Lung (tissue), 12 donors: ENCODE measurements around the gene COX5A. TPM values are rescaled to one million over a fixed set of nuclear protein-coding genes. Genes with fewer than 3 reads are reported as not detected.
A peak's percentile ranks its signal among the peaks of the same experiment; 100 is the strongest.

Source experiments
- ATAC-seq: fragments of 200-7000 bp; cut with Tn5 transposase; one replicate; pipeline ENCODE4 v1.9.1; 2020; ENCODE audit warnings: moderate number of reproducible peaks; ENCODE audit not compliant: insufficient read depth, low FRiP score
- DNase-seq, 3 donors: peaks; one replicate each; pipeline ENCODE4 v3.0.0-alpha.2; 2013 to 2017
- H3K27ac ChIP-seq, 2 donors: one replicate each; pipeline ENCODE4 v1.5.1; 2013; ENCODE audit warnings: mild to moderate bottlenecking in 2 of 2, moderate library complexity in 2 of 2, control low read depth in 1 of 2, inconsistent platforms in 1 of 2, low read depth in 1 of 2, low read length in 1 of 2
- H3K27me3 ChIP-seq, 3 donors: one replicate each; pipeline ENCODE4 v1.5.1; 2013; ENCODE audit warnings: low read length in 2 of 3; ENCODE audit not compliant: control insufficient read depth in 3 of 3, insufficient read depth in 3 of 3
- H3K36me3 ChIP-seq, 4 donors: one replicate each; pipeline ENCODE4 v1.5.1; 2013; ENCODE audit warnings: low read length in 4 of 4, mild to moderate bottlenecking in 1 of 4, moderate library complexity in 1 of 4; ENCODE audit not compliant: control insufficient read depth in 4 of 4, insufficient read depth in 4 of 4
- H3K4me1 ChIP-seq, 5 donors: one replicate each; pipeline ENCODE4 v1.5.1; 2013; ENCODE audit warnings: low read length in 5 of 5, mild to moderate bottlenecking in 2 of 5, moderate library complexity in 1 of 5; ENCODE audit not compliant: control insufficient read depth in 5 of 5, insufficient read depth in 5 of 5
- H3K4me3 ChIP-seq: one replicate; pipeline ENCODE4 v1.5.1; 2013; ENCODE audit warnings: mild to moderate bottlenecking, control low read depth, moderate library complexity
- H3K9ac ChIP-seq, 2 donors: one replicate each; pipeline ENCODE4 v1.5.1; 2013; ENCODE audit warnings: low read length in 2 of 2, control low read depth in 1 of 2; ENCODE audit not compliant: insufficient read depth in 1 of 2
- H3K9me3 ChIP-seq, 4 donors: one replicate each; pipeline ENCODE4 v1.5.1; 2013; ENCODE audit warnings: low read length in 3 of 4, mild to moderate bottlenecking in 1 of 4, moderate library complexity in 1 of 4; ENCODE audit not compliant: control insufficient read depth in 4 of 4, insufficient read depth in 3 of 4
- whole genome bisulfite sequencing, 2 donors: extraction: QIAGEN DNeasy Blood & Tissue Kit; methylation state at CpG; one replicate each; pipeline ENCODE4 v1.1.7; 2013; 5-methylcytosine and 5-hydroxymethylcytosine counted together
- polyA plus RNA-seq, 2 donors: library from polyadenylated mRNA; stranded (reverse); fragments of 200-250 nt; gene quantifications; one replicate each; pipeline ENCODE4 v1.2.1, GENCODE V29; 2013
- total RNA-seq, 2 donors: library from RNA; depleted of rRNA in 1 of 2; stranded (reverse); fragments of >200 nt in 1 of 2; gene quantifications; one replicate each; pipeline ENCODE4 v1.2.1, GENCODE V29; 2014 to 2021
- TF ChIP-seq, protein P1 (sequence below): IDR thresholded peaks from 2 replicates; pipeline ENCODE4 v1.5.1; 2012; ENCODE audit warnings: mild to moderate bottlenecking; ENCODE audit errors: control extremely low read depth, extremely low read depth
- donor health status: control.
- donor health status: control.
- donor health status: Bipolar disorder and iron deficiency.
- donor health status: healthy.
- donor health status: DM: yes; HTN: yes; CAD: no.

COX5A gene
- total and polyA plus RNA-seq, 4 donors, result 70.7 to 301 (median 198) TPM

DNA sequence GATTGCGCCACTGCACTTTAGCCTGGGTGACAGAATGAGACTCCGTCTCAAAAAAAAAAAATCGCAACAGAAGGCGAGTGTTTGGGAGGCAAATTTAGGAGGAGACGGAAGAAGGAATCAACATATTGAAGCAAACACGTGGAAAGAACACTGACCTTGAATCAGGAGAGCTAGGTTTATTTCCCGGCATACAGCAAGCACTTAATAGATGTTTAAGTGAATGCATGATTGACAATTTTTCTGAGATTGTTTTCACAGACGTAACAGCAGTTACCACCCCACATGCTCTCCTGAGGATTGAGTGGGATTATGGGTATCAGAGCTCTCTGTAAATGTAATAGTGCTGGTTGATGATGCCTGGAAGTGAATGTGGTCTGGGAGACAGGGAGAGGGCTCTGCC, 24.3 kb upstream of the COX5A start:
- Histone ChIP-seq H3K27me3 (peaks cover 0 to 30% (median 0%) of the 10 kb centered on the region in 3 donors), H3K4me3 (no peak overlapping the region), H3K9me3 (no peaks in the 10 kb centered on the region), H3K36me3 (no peaks in the 10 kb centered on the region), H3K27ac (no peak overlapping the region), H3K9ac (no peak overlapping the region), H3K4me1 (peaks cover 0 to 46% (median 15%) of the 10 kb centered on the region in 5 donors)
- TF ChIP-seq, protein P1, sequence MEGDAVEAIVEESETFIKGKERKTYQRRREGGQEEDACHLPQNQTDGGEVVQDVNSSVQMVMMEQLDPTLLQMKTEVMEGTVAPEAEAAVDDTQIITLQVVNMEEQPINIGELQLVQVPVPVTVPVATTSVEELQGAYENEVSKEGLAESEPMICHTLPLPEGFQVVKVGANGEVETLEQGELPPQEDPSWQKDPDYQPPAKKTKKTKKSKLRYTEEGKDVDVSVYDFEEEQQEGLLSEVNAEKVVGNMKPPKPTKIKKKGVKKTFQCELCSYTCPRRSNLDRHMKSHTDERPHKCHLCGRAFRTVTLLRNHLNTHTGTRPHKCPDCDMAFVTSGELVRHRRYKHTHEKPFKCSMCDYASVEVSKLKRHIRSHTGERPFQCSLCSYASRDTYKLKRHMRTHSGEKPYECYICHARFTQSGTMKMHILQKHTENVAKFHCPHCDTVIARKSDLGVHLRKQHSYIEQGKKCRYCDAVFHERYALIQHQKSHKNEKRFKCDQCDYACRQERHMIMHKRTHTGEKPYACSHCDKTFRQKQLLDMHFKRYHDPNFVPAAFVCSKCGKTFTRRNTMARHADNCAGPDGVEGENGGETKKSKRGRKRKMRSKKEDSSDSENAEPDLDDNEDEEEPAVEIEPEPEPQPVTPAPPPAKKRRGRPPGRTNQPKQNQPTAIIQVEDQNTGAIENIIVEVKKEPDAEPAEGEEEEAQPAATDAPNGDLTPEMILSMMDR, result no peak
- 92 to 96% methylated on average over 8 of the region's 8 CpGs for WGBS, 2 donors
- ATAC-seq (no peak), DNase-seq (no peak)

DNA sequence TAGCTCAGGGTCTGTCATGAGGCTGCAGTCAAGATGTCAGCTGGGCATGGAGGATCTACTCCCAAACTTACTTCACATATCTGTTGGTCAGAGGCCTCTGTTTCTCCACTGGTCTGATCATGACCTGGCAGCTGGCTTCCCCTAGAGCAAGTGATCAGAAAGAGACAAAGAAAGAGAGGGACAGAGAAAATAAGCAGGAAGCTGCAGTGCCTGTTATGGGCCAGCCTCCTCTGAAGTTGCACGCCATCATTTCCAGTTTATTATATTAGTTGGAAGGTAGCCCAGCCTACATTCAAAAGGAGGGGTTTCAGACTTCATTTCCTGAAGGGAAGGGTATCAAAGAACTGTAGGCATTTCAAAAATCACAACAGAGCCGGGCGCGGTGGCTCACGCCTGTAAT, 23.7 kb upstream of the COX5A start:
- 54 to 74% methylated on average over 5 of the region's 5 CpGs for WGBS, 2 donors
- TF ChIP-seq, protein P1, result no peak
- Histone ChIP-seq H3K9me3 (no peaks in the 10 kb centered on the region), H3K4me1 (peaks cover 0 to 50% (median 15%) of the 10 kb centered on the region in 5 donors), H3K4me3 (no peak overlapping the region), H3K27ac (no peak overlapping the region), H3K27me3 (peaks cover 0 to 30% (median 0%) of the 10 kb centered on the region in 3 donors), H3K9ac (no peak overlapping the region), H3K36me3 (no peaks in the 10 kb centered on the region)
- DNase-seq (peak; percentile 62 to 85 (median 83)), ATAC-seq (no peak)

DNA sequence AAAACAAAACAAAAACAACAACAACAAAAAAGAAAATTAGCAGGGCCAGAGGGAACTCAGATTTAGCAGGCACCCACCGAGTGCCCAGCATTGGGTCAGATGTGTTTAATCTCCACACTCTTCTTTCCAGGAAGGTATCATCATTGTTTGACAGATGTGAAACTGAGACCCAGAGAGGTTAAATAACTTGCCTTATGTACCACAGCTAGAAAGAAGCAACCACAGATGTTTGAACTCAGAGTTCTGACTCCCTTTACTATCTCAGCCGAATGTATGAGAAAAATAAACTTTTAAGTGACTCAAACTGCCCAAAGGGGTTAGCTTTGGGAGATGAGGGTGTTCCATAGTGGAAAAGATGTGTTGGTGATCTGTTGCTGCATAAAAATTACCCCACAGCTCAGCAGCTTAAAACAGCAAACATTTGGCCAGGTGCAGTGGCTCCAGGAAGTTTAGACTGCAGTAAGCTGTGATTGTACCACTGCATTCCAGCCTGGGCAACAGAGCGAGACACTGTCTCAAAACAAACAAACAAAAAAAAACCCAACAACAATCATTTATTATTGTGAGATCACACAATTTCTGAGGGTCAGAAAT, 23.2 kb upstream of the COX5A start:
- no peak overlapping the region for H3K9ac ChIP-seq
- no peak overlapping the region for H3K4me3 ChIP-seq
- no peaks in the 10 kb centered on the region for H3K9me3 ChIP-seq
- H3K27ac ChIP-seq, result no peak overlapping the region
- peaks cover 0 to 30% (median 0%) of the 10 kb centered on the region in 3 donors for H3K27me3 ChIP-seq
- no peaks in the 10 kb centered on the region for H3K36me3 ChIP-seq
- DNase-seq (peak in 2 of 3 donors; percentile 57 to 58), ATAC-seq (no peak)
- 46 to 63% methylated on average over 3 of the region's 3 CpGs for WGBS, 2 donors
- TF ChIP-seq, protein P1, result no peak
- H3K4me1 ChIP-seq, result peaks cover 0 to 50% (median 15%) of the 10 kb centered on the region in 5 donors

DNA sequence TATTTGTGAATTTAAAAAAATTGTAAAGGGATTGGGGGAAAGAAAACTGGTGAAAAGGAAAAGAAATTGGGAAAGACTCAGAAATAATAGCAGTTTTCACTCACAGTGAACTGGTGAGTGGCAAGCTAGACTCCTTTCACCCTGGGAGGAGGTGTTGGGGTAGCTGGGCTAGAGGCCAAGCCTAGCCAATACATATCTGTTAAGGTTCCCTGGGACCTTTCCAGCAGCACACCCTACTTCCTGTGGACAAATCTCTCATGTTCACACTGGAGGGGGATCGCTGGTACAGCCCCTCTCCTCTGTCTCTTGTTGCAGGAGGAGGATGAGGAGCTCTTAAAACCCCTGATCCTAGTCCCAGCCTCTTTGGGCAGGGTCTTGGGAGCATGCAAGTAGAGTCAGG, 22.4 kb upstream of the COX5A start:
- peak; percentile 14 to 49 (median 22) for DNase-seq
- H3K27me3 ChIP-seq, result peaks cover 0 to 30% (median 0%) of the 10 kb centered on the region in 3 donors
- no peak overlapping the region for H3K27ac ChIP-seq
- H3K9ac ChIP-seq, result peak overlapping the region in 1 of 2 donors; percentile 44
- TF ChIP-seq, protein P1, result no peak
- ATAC-seq, result no peak
- H3K4me1 ChIP-seq, result peaks cover 0 to 57% (median 13%) of the 10 kb centered on the region in 5 donors
- H3K4me3 ChIP-seq, result no peak overlapping the region
- 46 to 67% methylated on average over 1 of the region's 1 CpG for WGBS, 2 donors
- no peaks in the 10 kb centered on the region for H3K36me3 ChIP-seq
- no peaks in the 10 kb centered on the region for H3K9me3 ChIP-seq
